ENCODE results near the gene ARID1B.

ARID1B gene

DNA sequence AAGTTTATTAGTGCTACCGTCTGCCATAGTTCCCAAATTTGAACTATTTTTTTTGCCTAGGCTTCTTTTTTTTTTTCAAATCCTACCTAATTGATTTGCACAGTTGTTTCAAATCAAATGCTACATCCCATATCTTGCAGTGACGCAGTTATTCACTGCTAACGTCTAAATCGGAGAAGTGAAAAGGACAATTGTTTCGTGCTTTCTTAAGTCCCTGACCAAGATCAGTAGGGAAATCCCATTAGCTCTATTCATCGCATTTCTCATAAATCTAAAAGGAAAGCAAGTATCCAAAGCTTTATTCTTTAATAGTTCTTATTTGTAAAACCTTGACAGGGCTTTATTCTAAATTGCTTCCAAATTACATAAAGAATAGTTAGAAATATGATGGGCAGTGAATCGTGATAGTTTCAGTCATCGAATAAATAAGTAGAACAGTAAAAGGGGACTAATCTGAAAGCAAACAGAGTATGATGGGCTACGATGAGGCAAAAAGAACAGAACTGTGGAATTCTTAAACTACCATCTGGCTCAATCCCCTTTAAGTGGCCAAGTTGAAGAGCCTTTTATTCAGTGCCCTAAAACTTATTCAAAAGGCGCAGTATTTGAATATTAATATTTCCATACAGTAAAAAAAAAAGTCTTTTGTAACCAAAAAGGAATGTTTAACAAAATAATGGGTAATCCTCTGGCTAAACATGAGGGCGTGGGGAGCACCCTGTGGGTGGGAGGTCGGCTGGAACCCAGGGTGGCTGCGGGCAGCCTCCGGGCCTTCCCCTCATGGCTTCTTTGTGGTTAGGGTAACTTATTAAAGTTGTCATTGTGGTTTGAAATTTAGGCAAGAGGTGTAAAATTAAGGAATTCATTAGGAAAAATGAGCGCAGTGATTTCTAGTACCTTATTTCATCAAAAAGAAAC lies 3.0 kb upstream of the ARID1B start:
- no peak for DNase-seq (ENCODE audit: low spot score)

GRCh38 chr6:156774863-156775405 lies 2.2 kb upstream of the ARID1B start:
- DNase-seq (ENCODE audit: low spot score) = no peak

- no peak for DNase-seq (ENCODE audit: low spot score)
These were observed 1.5 kb upstream of the ARID1B start for GRCh38 chr6:156775717-156776116.

GRCh38 chr6:156776470-156776839 lies 723 bp upstream of the ARID1B start:
- DNase-seq (ENCODE audit: low spot score) = peak; percentile 41

GRCh38 chr6:156777577-156778453 lies 637 bp downstream of the ARID1B start:
- DNase-seq (ENCODE audit: low spot score) = peak; percentile 55

- DNase-seq (ENCODE audit: low spot score) = peak; percentile 40
These were observed 1.5 kb downstream of the ARID1B start for GRCh38 chr6:156778454-156779205.

- peak; percentile 32 for DNase-seq (ENCODE audit: low spot score)
These were observed 2.3 kb downstream of the ARID1B start for GRCh38 chr6:156779206-156780094.

DNA sequence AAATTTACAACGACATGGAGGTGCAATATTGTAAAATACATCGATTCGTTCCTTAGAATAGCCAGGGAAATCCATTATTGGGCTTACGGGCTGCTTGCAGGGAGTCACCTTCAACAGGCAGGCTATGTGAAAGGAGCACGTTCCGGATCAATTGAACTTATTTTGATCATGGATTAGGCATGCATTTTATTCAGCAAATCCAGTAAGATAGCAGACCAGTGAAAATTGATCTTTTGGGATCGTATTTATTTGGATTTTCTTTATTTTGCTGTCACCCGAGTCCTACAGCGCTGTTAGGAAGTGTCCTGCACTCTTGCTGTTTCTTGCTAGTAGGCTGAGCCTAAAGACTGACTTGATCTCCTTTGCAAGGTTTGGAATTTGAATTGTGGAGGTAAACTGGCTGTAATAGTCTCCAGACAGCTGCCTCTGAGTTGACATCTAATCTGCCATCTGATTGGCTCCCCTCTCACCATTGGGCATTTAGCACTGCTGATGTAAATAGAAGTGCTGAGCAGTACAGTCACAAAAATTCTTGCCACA lies 3.0 kb downstream of the ARID1B start:
- DNase-seq (ENCODE audit: low spot score) = peak; percentile 77

GRCh38 chr6:156780962-156781853 lies 4.0 kb downstream of the ARID1B start:
- DNase-seq (ENCODE audit: low spot score) = no peak

DNA sequence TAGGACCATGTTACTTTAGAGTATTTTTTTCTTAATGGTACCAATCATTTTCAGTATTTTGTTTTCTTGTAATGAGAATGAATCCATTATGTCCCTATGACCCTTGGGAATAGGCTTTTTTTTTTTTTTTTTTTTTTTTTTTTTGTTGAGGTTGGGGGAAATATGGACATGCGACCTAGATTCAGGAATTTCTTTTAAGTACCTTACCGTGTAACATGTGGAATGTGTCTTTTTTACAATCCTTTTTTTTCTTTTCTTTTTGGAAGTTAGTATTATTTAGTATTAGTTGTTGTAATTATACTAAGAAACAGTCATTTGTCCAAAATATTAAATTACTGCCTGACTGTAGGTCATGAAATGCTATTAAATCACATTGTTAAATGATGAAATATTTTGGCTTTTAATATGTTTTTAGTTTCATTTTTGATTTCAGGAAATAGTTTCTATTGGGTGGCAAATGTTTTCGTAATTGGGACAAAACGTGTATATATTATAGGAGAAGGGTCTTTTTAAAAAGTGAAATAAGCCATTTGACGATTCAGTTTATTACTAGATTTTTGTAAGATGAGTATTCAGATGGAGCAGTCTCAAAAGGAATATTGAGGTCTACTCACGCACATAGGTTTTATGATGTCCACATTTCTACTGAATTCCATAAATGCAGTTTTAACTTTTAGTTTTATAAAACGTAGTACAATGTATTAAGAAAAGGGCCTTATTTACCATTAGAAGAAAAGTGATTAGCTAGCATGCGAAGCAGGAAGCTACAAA lies 4.9 kb downstream of the ARID1B start:
- no peak for DNase-seq (ENCODE audit: low spot score)

- DNase-seq (ENCODE audit: low spot score) = no peak
These were observed 5.6 kb downstream of the ARID1B start for GRCh38 chr6:156782691-156783320.

GRCh38 chr6:156783958-156784357 lies 6.8 kb downstream of the ARID1B start:
- DNase-seq (ENCODE audit: low spot score) = no peak

GRCh38 chr6:156786652-156787051 lies 9.5 kb downstream of the ARID1B start:
- DNase-seq (ENCODE audit: low spot score) = no peak

GRCh38 chr6:156787569-156788492 lies 10.7 kb downstream of the ARID1B start:
- DNase-seq (ENCODE audit: low spot score) = no peak

DNA sequence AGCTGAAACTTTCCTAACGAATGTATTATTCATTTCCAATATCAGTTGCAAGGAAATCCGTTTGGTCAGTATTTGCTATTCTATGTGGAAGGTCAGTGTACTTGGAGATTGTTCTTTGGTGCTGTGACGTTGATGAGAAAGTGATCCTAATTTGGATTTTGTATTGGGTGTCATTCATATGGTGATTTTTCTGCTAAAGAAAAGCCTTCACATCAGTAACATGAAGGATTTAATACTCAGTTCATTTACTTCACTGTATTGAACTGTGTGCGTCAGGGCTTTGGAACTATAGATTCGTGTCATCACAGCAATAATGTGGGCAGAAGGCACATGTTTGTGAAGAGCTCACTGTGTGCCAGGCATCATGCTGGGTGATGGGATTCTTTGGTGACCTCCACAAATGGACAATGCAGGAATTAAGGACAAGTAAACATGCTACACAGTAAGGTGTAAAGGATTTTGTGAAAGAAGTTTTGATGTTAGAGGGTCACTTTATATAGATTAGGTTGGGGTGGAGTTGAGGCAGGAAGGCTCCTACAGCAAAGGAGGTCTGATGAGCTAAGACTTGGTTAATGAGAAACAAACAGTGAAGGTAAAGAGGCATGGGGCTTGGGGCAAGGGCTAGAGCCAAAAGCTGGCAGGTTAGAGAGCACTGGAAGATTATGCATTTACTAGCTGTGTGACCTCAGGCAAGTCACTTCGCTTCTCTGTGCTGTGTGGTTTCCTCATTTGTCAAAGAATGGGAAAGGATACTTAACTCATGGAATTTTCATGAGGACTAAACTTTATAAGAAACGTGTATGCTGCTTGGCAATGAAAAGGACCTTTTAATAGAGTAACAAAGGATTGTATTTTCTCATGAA lies 12.1 kb downstream of the ARID1B start:
- DNase-seq (ENCODE audit: low spot score) = no peak

DNA sequence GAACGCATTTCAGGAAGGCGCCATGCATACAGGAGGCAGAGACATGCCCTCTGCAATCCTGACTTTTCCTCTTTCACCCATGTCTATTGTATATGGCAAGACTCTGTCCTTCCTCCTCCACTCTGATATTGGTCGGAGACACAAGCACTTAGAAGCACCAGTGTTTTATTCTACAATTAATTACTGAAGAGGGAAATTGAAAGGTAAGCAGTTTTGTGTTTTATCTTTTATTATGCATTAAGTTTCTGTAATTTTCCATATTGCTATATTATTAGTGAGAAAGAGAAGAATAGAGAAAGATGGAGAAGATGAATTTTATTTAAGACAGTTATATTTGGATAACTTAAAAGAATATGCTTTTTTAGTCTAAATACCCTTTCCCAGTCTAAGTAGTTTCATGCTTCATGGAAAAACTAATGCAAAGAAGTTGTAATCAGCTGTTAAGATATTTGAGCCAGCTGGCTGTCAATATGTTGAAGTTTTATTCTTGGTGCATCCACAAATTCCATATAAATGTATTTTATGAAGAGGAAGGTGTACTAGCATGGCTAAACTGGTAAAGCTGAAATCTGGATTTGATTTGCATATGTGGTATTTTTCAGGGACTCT lies 13.6 kb downstream of the ARID1B start:
- no peak for DNase-seq (ENCODE audit: low spot score)
